ENCODE data around the gene ATXN1.

DNA sequence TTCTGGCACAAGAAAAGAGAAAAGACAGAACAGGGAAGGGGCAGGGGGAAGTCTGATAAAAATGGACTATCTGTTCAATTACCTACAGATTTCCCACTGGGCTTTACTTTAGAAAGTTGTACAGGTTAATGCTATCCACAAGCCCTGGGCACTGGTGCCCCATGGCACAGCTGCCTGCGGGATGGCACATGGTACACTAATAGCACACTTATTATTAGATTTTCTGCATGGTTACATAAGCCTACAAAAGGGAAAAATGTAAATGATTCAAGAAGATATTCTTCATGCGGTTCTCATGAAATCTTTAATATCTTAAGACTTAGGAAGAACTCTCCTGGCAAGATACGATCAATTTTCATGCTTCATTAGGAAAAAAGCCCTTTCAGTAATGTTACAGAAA, 385.4 kb downstream of the ATXN1 start:
- TF ChIP-seq, protein P1, sequence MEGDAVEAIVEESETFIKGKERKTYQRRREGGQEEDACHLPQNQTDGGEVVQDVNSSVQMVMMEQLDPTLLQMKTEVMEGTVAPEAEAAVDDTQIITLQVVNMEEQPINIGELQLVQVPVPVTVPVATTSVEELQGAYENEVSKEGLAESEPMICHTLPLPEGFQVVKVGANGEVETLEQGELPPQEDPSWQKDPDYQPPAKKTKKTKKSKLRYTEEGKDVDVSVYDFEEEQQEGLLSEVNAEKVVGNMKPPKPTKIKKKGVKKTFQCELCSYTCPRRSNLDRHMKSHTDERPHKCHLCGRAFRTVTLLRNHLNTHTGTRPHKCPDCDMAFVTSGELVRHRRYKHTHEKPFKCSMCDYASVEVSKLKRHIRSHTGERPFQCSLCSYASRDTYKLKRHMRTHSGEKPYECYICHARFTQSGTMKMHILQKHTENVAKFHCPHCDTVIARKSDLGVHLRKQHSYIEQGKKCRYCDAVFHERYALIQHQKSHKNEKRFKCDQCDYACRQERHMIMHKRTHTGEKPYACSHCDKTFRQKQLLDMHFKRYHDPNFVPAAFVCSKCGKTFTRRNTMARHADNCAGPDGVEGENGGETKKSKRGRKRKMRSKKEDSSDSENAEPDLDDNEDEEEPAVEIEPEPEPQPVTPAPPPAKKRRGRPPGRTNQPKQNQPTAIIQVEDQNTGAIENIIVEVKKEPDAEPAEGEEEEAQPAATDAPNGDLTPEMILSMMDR (IDR thresholded peaks at IDR 0.05): no peak
- no peak for TF ChIP-seq NFE2L1 (CRISPR knock-in tag; IDR thresholded peaks at IDR 0.05)
- TF ChIP-seq NFYB (CRISPR knock-in tag; conservative IDR thresholded peaks at IDR 0.05; ENCODE audit: low read depth): no peak
- TF ChIP-seq ESRRA (CRISPR knock-in tag; IDR thresholded peaks at IDR 0.05; ENCODE audit: borderline replicate concordance): no peak

All from WTC11 (cell line).